Endodermal cell (in vitro differentiated cells): ENCODE results near the gene COLGALT1. TPM values are rescaled to one million over a fixed set of nuclear protein-coding genes. Genes with fewer than 3 reads are reported as not detected.
A peak's percentile ranks its signal among the peaks of the same experiment; 100 is the strongest.
"Not testable (repeated sequence)": the region's sequence is repeated elsewhere in the genome, so short reads cannot be mapped to it uniquely, and the experiment has no call there.

Experiments used
- DNase-seq: peaks from one replicate; pipeline ENCODE4 v3.0.0-alpha.2; 2017
- H3K27ac ChIP-seq: 2 replicates; pipeline ENCODE4 v1.5.1; 2013; ENCODE audit warnings: mild to moderate bottlenecking, low read depth, low read length, moderate library complexity
- H3K27me3 ChIP-seq: 2 replicates; pipeline ENCODE4 v1.6.1; 2013; ENCODE audit warnings: mild to moderate bottlenecking, low read length, moderate library complexity; ENCODE audit not compliant: insufficient read depth, control insufficient read depth, poor library complexity, severe bottlenecking
- H3K36me3 ChIP-seq: 2 replicates; pipeline ENCODE4 v1.7.0; 2013; ENCODE audit warnings: mild to moderate bottlenecking, low read length, moderate library complexity; ENCODE audit not compliant: control insufficient read depth, insufficient read depth
- H3K4me1 ChIP-seq: one replicate; pipeline ENCODE4 v1.7.0; 2013; ENCODE audit warnings: low read length; ENCODE audit not compliant: control insufficient read depth, insufficient read depth
- H3K4me3 ChIP-seq: 2 replicates; pipeline ENCODE4 v1.5.1; 2013; ENCODE audit warnings: mild to moderate bottlenecking, low read length, moderate library complexity
- H3K9ac ChIP-seq: 2 replicates; pipeline ENCODE4 v1.6.1; 2013; ENCODE audit warnings: mild to moderate bottlenecking, low read length, moderate library complexity; ENCODE audit not compliant: poor library complexity, severe bottlenecking; ENCODE audit errors: extremely low read depth
- H3K9me3 ChIP-seq: 2 replicates; pipeline ENCODE4 v1.6.1; 2013; ENCODE audit warnings: mild to moderate bottlenecking, low read length, moderate library complexity; ENCODE audit not compliant: control insufficient read depth
- H3K27ac Mint-ChIP-seq: 2 replicates; pipeline ENCODE4 v1.8.0; 2020; ENCODE audit warnings: mixed read lengths
- H3K27me3 Mint-ChIP-seq: 2 replicates; pipeline ENCODE4 v1.8.0; 2021; ENCODE audit warnings: mild to moderate bottlenecking, mixed read lengths; ENCODE audit not compliant: insufficient read depth
- H3K36me3 Mint-ChIP-seq: 2 replicates; pipeline ENCODE4 v1.8.0; 2020; ENCODE audit warnings: low read depth, mixed read lengths
- H3K4me1 Mint-ChIP-seq: 2 replicates; pipeline ENCODE4 v1.8.0; 2020; ENCODE audit warnings: mixed read lengths
- H3K4me3 Mint-ChIP-seq: 2 replicates; pipeline ENCODE4 v1.8.0; 2020; ENCODE audit warnings: mild to moderate bottlenecking, moderate library complexity, mixed read lengths
- H3K9me3 Mint-ChIP-seq: 2 replicates; pipeline ENCODE4 v1.8.0; 2020; ENCODE audit warnings: mild to moderate bottlenecking, mixed read lengths
- CTCF ChIP-seq: fragments of 200-600 bp; sonication (generic); conservative IDR thresholded peaks from 2 replicates; pipeline ENCODE4 v1.5.0; 2021; ENCODE audit warnings: antibody characterized with exemption, mild to moderate bottlenecking
- WGBS, 2 experiments: methylation state at CpG; one replicate each; pipeline versions ENCODE4 v1.1.5 to v1.1.7; 2013; ENCODE audit warnings: missing lambda C conversion rate in 2 of 2, mixed read lengths in 1 of 2; ENCODE audit not compliant: insufficient coverage in 1 of 2, insufficient read length in 1 of 2; 5-methylcytosine and 5-hydroxymethylcytosine counted together
- long read RNA-seq, 4 experiments: library from polyadenylated mRNA in 2 of 4; library from RNA in 1 of 4; library from capped mRNA in 1 of 4; stranded (forward) in 3 of 4; unstranded in 1 of 4; transcript quantifications; one replicate each; pipeline ENCODE4 v2.0.0, GENCODE V29; 2020 to 2021; ENCODE audit warnings: inconsistent platforms in 1 of 4
- polyA plus RNA-seq, 2 experiments: library from polyadenylated mRNA; stranded (reverse); fragments of 50-300 nt; gene quantifications; one replicate each; pipeline ENCODE4 v1.2.3, GENCODE V29; 2013
- total RNA-seq, 2 donors: library from RNA; stranded (reverse); fragmentation: NEBNext Ultra II Directional in 1 of 2; extraction: Animal tissue kit (Norgen Biotek cat#: 25700) in 1 of 2; gene quantifications; 2 replicates in 1 of 2; 3 replicates in 1 of 2; pipeline ENCODE4 v1.2.1, GENCODE V29; 2021

Gene COLGALT1
- 10 to 100 TPM; 61.2 to 68.3 TPM for total RNA-seq
- 52.8 TPM for polyA plus RNA-seq (2013, experiment 1 of 2)
- 49.6 TPM for polyA plus RNA-seq (2013, experiment 2 of 2)
- long read RNA-seq, experiment 1, partial matches to known transcripts: 26 of 31 reads
- long read RNA-seq, experiment 1, other reads (novel, unspliced or antisense): 2 of 31 reads
- long read RNA-seq, experiment 2, transcript COLGALT1-201 (12 exons, 3,704 nt): major isoform, 105 of 152 reads
- long read RNA-seq, experiment 2, partial matches to known transcripts: 28 of 152 reads
- long read RNA-seq, experiment 2, other reads (novel, unspliced or antisense): 15 of 152 reads
- long read RNA-seq, experiment 3, transcript COLGALT1-201 (12 exons, 3,704 nt): major isoform, 188 of 239 reads
- long read RNA-seq, experiment 3, partial matches to known transcripts: 24 of 239 reads
- long read RNA-seq, experiment 3, other reads (novel, unspliced or antisense): 24 of 239 reads
- long read RNA-seq, experiment 4, partial matches to known transcripts: 1 of 1 reads
- long read RNA-seq, experiment 4, other reads (novel, unspliced or antisense): 0 of 1 reads

- peaks cover 19% of the 10 kb centered on the region for H3K36me3 ChIP-seq
- no peak within 1 kb of the TSS for H3K27ac ChIP-seq
- Mint-ChIP-seq H3K4me1 (no peaks in the 10 kb centered on the region), H3K4me3 (peak within 1 kb of the TSS; percentile 71), H3K9me3 (no peaks in the 10 kb centered on the region), H3K27me3 (no peaks in the 10 kb centered on the region), H3K36me3 (peaks cover 14% of the 10 kb centered on the region), H3K27ac (peak within 1 kb of the TSS; percentile 50)
- H3K9me3 ChIP-seq: no peaks in the 10 kb centered on the region
- H3K27me3 ChIP-seq: no peaks in the 10 kb centered on the region
- 0 to 2% methylated on average over 28 to 64 of the region's 64 CpGs for WGBS, 2 experiments
- TF ChIP-seq CTCF: no peak
- peak; percentile 98 for DNase-seq
- peak within 1 kb of the TSS; percentile 57 for H3K9ac ChIP-seq
- peak within 1 kb of the TSS; percentile 87 for H3K4me3 ChIP-seq
- H3K4me1 ChIP-seq: peaks cover 4% of the 10 kb centered on the region
Observed at GRCh38 chr19:17555480-17555928, at the start of gene COLGALT1. COLGALT1 (plus strand) TSS chr19:17555649; CDS start chr19:17555714, 65 bp downstream.

DNA sequence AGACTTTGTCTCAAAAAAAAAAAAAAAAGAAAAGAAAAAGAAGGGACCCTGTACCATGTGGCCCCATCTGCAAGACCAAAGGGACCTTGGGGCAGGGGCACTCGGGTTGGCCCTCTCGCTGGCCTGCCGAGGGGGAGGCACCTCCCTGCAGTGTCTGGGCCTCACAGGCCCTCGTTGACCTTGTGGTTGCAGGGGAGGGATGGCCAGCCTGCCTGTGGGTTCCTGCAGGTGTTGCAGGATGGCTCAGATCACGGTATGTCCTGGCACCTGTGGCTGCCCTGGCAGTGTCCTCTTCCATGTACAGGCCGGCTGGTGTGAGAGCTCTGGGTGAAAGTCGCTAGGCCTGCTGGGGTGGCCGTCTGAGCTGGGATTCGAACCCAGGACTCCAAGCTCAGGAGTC lies 48.7 kb upstream of the COLGALT1 start:
- no peak overlapping the region for H3K27ac Mint-ChIP-seq
- peaks cover 7% of the 10 kb centered on the region for H3K36me3 Mint-ChIP-seq
- no peak overlapping the region for H3K4me3 Mint-ChIP-seq
- no peak overlapping the region for H3K9ac ChIP-seq
- H3K9me3 ChIP-seq: no peaks in the 10 kb centered on the region
- no peaks in the 10 kb centered on the region for H3K36me3 ChIP-seq
- H3K4me3 ChIP-seq: no peak overlapping the region
- TF ChIP-seq CTCF: no peak
- H3K27me3 ChIP-seq: no peaks in the 10 kb centered on the region
- H3K27ac ChIP-seq: no peak overlapping the region
- DNase-seq: no peak
- no peaks in the 10 kb centered on the region for H3K4me1 Mint-ChIP-seq
- no peaks in the 10 kb centered on the region for H3K27me3 Mint-ChIP-seq
- H3K4me1 ChIP-seq: no peaks in the 10 kb centered on the region
- 91 to 92% methylated on average over 9 of the region's 9 CpGs for WGBS, 2 experiments
- H3K9me3 Mint-ChIP-seq: no peaks in the 10 kb centered on the region

DNA sequence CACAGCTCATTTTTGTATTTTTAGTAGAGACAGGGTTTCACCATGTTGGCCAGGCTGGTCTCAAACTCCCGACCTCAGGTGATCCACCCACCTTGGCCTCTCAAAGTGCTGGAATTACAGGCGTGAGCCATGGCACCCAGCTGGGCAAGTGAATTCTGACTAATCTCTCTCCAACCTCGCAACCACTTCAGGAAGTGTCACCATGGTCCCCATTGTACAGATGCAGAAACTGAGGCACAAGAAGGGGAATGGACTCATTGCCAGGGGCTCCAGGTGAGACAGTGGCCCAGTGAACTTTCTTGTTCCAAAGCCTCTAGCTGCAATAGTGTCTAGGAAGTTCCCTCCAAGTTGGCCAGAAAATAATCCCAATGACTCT lies 46.9 kb upstream of the COLGALT1 start:
- not testable (repeated sequence) for H3K9me3 ChIP-seq, H3K4me1 ChIP-seq, H3K36me3 ChIP-seq, H3K27ac Mint-ChIP-seq, H3K4me3 Mint-ChIP-seq, H3K27me3 Mint-ChIP-seq, H3K4me1 Mint-ChIP-seq, H3K4me3 ChIP-seq, H3K9ac ChIP-seq, H3K36me3 Mint-ChIP-seq, H3K27me3 ChIP-seq, H3K27ac ChIP-seq, H3K9me3 Mint-ChIP-seq
- DNase-seq: peak; percentile 38
- WGBS, 2 experiments: 77 to 91% methylated on average over 3 of the region's 3 CpGs
